Iris pigment epithelial cell (primary cell): Measurements from ENCODE around the gene NCK2.

Experiments
- DNase-seq: peaks from one replicate; pipeline ENCODE4 v3.0.0-alpha.2; 2011; ENCODE audit warnings: low read depth

Gene NCK2

DNA sequence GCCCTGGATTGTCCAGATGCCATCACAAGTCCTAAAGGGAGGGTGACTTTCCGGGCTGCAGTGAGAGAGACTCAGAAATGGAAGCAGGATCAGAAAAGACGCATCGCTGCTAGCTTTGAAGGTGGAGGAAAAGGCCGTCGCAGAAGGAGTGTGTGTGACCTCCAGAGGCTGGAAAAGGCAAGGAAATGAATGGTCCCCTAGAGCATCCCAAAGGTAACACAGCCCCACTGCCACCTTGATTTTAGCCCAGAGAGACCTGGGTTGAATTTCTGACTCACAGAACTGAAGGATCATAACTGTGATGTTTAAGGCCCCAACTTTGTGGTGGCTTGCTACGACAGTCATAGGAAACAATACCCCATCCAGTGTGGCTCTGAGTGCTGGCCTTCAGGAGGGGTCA, 8.6 kb upstream of the NCK2 start:
- no peak for DNase-seq

GRCh38 chr2:105737980-105738657, 6.6 kb upstream of the NCK2 start:
- no peak for DNase-seq

- DNase-seq = no peak
Observed at GRCh38 chr2:105738658-105739241, 6.0 kb upstream of the NCK2 start.

GRCh38 chr2:105739426-105739825, 5.3 kb upstream of the NCK2 start:
- no peak for DNase-seq

GRCh38 chr2:105739944-105740530, 4.7 kb upstream of the NCK2 start:
- no peak for DNase-seq

DNA sequence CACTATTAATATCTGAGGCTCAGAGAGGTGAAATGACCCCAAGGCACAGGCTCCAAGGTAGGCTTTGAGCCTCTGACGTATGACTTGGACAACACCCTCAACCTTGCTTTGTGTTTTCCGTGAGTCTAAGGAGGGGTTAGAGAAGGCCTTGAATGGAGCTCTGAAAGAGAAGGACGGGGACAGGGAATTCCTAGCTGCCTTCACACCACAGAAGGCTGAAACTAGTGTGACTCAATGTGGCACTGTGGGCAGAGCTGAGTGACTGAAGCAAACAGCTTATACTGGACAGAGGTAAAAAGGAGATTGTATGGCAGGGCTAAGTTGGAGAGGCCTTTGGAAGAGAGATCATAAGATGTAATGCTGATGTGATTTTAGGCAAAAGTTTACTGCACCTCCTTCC, 3.5 kb upstream of the NCK2 start:
- DNase-seq = no peak

- DNase-seq = no peak
Observed at GRCh38 chr2:105741617-105742016, 3.1 kb upstream of the NCK2 start.

DNA sequence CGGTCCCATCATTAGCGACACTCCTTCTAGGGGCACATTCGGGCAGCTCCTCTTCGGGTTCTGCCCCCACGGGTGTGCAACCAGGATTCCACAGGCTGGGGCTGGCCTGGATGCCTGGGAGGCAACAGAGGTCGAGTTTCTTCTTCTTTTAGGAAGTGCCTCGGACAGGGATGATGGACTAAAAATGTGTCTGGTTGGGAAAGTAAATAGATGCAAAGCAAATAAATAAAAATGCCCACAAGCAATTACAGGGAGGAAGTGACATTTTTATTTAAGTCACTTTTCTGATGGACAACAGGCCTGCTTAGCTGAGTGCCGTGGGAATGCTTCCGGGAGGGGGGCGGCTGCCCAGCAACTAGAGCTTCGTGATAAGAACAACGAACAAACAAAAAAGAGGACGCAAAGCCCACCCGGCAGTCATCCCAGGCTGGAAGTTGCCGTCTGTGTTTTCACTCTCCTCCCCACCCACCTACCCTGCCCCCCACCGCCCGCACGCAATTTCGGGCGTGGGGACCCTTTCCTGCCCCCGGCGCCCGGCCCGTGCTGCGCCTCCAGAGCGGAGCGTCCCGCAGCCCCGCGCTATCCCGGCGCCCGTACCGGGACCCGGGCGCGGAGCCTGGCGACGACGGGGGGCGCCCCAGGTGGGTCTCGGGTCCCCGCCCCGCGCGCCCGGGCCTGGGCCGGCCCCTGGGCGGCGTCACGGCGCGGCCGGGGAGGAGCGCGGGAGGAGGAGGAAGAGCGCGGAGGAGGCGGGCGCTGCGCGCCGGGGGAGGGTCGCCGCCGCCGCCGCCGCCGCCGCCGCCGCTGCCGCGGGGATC, 412 bp upstream of the NCK2 start:
- peak; percentile 43 for DNase-seq

- DNase-seq = no peak
Observed at GRCh38 chr2:105746177-105747080, 1.7 kb downstream of the NCK2 start.

DNA sequence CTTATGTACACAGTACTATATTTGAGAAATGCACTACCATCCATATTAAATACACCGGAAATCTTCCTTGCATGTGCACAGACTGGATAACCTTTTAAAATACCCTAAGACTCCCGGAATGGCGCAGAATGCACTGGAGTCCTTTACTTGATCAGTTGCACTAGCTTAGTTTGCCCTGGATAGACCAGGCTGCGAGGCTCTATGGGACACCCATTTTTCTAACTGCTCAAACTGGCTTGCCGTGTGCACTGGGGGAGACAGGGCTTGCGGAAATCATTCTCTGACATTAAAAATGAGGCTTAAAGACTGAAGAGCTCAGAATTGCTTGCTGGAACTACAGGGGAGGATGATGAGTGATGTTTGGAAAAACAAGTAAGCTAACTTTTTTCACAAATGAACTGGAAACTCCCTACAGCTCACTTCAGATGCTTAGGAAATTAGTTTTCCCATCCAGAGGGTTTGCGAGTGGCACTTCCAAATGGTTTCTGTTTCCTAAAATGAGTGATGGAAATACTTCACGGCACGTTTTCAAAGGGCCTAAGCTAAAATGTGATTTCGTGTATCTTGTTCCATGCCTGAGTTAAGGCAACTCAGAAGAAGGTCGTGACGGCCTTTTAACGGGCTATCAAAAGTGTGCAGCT, 2.7 kb downstream of the NCK2 start:
- DNase-seq = no peak

DNA sequence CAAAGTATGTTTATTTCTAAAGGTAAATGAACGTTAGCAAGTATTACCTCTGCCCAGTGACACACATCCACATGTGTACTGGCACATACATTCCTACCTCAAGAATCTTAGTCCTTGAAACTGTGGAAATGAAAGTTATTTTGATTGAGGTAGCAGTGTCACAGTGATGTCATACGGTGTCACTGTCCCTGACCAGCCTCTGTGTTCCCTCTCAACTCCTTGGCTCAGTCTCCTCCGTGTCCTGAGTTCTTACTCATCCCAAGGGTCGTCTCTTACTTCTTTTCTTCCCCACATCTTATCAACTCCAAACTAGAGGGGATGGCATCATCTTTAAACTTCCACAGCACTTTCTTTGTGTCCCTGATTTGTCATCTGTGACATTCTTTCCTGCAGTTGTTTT, 3.3 kb downstream of the NCK2 start:
- no peak for DNase-seq

GRCh38 chr2:105748566-105748965, 3.9 kb downstream of the NCK2 start:
- no peak for DNase-seq

DNA sequence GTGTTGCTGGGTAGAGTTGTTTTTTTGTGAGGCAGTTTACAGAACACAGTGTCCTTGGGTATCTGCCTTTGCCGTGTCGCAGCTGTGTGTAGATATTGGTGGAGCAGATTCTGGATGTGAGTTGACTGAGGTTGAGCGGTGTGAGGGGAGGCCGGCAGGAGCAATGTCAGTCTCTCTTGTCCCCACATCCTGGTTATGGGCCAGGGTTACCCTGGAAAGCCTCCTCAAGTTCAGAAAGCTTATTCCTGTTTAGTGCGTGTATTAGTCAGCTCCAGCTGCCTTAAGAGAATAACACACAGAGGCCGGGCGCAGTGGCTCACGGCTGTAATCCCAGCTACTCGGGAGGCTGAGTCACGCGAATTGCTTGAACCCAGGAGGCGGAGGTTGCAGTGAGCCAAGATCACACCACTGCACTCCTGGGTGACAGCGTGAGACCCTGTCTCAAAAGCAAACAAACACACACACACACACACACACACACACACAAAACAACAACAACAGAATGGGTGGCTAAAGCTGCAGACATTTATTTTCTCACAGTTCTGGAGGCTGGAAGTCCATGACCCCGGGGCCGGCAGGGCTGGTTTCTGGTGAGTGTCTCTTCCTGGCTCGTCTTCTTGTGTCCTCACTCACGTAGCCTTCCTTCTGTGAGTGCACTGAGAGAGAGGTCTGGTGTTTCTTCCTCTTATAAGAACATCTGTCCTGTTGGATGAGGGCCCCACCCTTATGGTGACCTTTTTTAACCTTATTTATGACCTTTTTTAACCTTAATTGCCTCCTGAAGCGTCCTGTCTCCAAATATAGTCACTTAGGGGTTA, 5.1 kb downstream of the NCK2 start:
- DNase-seq = peak; percentile 94

GRCh38 chr2:105750735-105751134, 6.0 kb downstream of the NCK2 start:
- no peak for DNase-seq

- DNase-seq = no peak
Observed at GRCh38 chr2:105751272-105751671, 6.6 kb downstream of the NCK2 start.

DNA sequence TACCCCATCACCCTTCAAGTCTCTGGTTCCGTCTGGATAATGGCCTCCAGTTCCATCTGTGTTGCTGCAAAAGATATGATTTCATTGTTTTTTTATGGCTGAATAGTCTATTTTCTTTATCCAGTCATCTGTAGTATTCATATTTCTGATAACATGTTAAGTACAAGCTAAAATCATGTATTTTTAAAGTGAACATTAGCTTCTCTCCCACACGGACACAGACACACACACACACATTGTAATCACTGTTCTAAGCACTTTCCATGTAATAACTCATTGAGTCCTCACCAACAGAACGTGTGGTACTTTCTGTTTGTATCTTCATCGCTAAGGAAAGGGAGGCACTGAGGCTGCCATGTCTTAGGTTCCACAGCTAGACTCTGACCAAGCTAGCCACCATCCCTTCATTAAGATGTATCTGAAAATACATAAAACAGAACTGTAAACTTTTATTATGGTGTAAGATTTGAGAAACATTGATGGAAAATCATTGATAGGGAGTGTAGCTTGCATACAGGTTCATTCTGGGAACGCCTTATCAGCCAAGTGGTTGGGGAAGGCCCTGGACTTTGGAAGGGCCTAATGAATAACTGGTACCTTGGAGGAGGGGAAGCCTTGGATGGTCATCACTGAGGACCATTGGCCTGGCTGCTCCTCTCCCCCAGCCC, 8.1 kb downstream of the NCK2 start:
- DNase-seq = no peak

DNA sequence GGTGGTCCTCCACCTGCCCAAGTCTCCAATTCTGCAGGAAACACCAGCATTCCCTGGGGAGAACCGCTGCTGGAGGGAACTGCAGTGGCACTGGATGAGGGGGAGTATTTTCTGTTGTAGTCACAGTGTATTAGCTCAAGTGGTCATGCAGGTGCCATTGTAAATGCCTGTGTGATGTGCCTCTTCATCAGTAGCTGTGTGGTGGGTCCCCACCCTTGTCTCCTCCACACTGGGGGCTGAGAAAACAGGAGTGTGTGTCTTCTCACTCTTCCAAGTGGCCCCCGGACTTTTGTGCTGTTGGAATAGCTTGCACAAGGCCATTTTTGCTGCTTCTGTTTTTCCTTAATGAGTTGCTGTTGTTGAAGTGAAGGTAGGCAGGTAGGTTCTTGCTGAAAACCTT, 8.7 kb downstream of the NCK2 start:
- no peak for DNase-seq

GRCh38 chr2:105754011-105754410, 9.3 kb downstream of the NCK2 start:
- no peak for DNase-seq

- no peak for DNase-seq
Observed at GRCh38 chr2:105754994-105755393, 10.3 kb downstream of the NCK2 start.

DNA sequence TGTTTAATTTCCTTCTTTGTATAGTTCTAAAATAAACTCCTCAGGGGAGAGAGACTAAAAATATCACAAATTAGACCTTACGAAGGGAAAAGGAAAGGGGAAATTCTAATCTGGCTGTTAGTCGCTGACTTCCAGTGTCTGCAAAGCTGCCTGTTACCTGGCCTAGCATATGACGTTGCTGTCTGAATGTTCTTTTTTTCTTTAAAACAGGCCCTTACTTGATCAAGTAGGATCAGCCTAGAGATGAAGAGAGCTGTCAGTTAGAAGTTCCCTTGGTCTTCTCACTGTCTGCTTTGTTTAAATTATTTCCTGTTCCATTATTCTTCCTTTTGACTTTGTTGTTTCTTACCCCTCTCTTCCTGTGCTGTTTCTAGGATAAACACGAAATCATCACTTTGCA, 11.2 kb downstream of the NCK2 start:
- DNase-seq = no peak
